Measurements from ENCODE around the gene KIF17. TPM values are rescaled to one million over a fixed set of nuclear protein-coding genes. Genes with fewer than 3 reads are reported as not detected.

Gene KIF17
- total and polyA plus RNA-seq, 2 of the 8 experiments (the other 6 are each of a cell fraction or from before 2014, with no cell fraction given), result 6.9 to 10.4 TPM

DNA sequence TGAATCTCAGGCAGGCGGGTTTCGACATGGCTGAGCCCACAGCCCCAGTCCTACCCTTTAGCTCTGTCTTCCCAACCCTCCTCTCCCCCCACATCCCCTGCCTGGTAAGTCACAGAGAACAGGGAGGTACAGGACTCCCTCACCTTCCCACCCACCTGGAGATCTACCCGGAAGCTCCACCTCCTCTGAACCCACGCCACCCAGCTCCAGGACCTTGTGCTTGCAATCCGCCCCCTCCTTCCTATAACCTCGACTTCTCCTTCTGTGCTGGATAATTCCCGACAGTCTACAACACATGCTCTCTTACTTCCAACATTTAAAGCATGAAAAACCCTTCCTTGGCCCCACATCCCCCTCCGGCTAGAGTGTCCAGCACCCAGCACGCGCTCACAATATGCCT is 22.3 kb downstream of the KIF17 start:
- Histone ChIP-seq H3K9me3 (ENCODE audit: insufficient read depth in 2 of 2, low read depth in 1 of 2, low read length in 1 of 2) (no peaks in the 10 kb centered on the region), H3K14ac (ENCODE audit: insufficient read length) (no peak overlapping the region), H4K5ac (ENCODE audit: insufficient read length, low read depth, low read length) (no peak overlapping the region), H2BK20ac (ENCODE audit: low read length) (no peak overlapping the region), H2BK12ac (ENCODE audit: low read depth, low read length) (no peak overlapping the region), H3K56ac (replicated peaks; ENCODE audit: insufficient read length, low read depth, low read length) (no peak overlapping the region), H3K9ac (replicated peaks in 1 of 4; ENCODE audit: extremely low read depth in 1 of 4, low read depth in 3 of 4, low read length in 3 of 4) (no peak overlapping the region), H3K27me3 (replicated peaks in 1 of 4; ENCODE audit: control insufficient read depth in 3 of 4, extremely low read depth in 1 of 4, insufficient read depth in 3 of 4, low read length in 3 of 4) (no peaks in the 10 kb centered on the region; a peak in 1 of 7 replicates), H3K18ac (ENCODE audit: extremely low read depth, low read length) (no peak overlapping the region), H3K23me2 (ENCODE audit: low read depth, low read length) (peaks cover 5% of the 10 kb centered on the region; the same call in 1 of the 2 replicates), H3K36me3 (ENCODE audit: control insufficient read depth in 2 of 4, insufficient read depth in 4 of 4, low read length in 3 of 4) (no peaks in the 10 kb centered on the region), H4K8ac (ENCODE audit: extremely low read depth, insufficient read depth, low read length) (no peak overlapping the region), H3K4me1 (replicated peaks in 1 of 4; ENCODE audit: control insufficient read depth in 3 of 4, insufficient read depth in 4 of 4, low read length in 3 of 4) (peaks cover 0 to 6% (median 4%) of the 10 kb centered on the region in 4 experiments; a peak in 3 of 7 replicates), H3K79me2 (ENCODE audit: control insufficient read depth in 1 of 2, insufficient read depth in 2 of 2, low read length in 2 of 2) (no peaks in the 10 kb centered on the region), H3K79me1 (ENCODE audit: low read depth, low read length) (no peaks in the 10 kb centered on the region), H3K27ac (ENCODE audit: low read depth, low read length) (no peak overlapping the region), H2BK120ac (replicated peaks; ENCODE audit: low read depth, low read length) (no peak overlapping the region), H3K23ac (ENCODE audit: insufficient read length) (no peak overlapping the region), H3K4me2 (ENCODE audit: insufficient read depth in 1 of 2, low read depth in 2 of 2, low read length in 2 of 2) (no peak overlapping the region; a peak in 1 of 4 replicates), H4K20me1 (replicated peaks in 1 of 2; ENCODE audit: control insufficient read depth in 1 of 2, insufficient read depth in 2 of 2, low read length in 2 of 2) (peaks cover 2% of the 10 kb centered on the region in 2 experiments), H3K4ac (replicated peaks; ENCODE audit: insufficient read length, low read depth, low read length) (no peak overlapping the region), H2AFZ (ENCODE audit: low read length) (no peak overlapping the region), H4K91ac (replicated peaks; ENCODE audit: insufficient read length, low read length) (no peak overlapping the region), H2BK15ac (ENCODE audit: low read length) (no peak overlapping the region), H2AK5ac (ENCODE audit: low read depth, low read length) (no peak overlapping the region), H3K4me3 (ENCODE audit: extremely low read depth in 1 of 4, insufficient read depth in 2 of 4, low read depth in 3 of 4, low read length in 4 of 4) (no peak overlapping the region), H2BK5ac (ENCODE audit: low read depth, low read length) (no peak overlapping the region)
- ChIA-PET POLR2A (ENCODE audit: partially characterized antibody) (interaction anchor here (0.9 to 3.7 kb wide), 3 partner anchors 12 to 91 kb away, joined by 4 to 16 read pairs (median 4); partner anchors contain the start of gene HP1BP3), CTCF (ENCODE audit: partially characterized antibody) (interaction anchor here (0.7 to 5.1 kb wide), 17 partner anchors 11 to 499 kb away, joined by 3 to 82 read pairs (median 4); no protein-coding TSS in a partner anchor)
- WGBS, 2 experiments (ENCODE audit: extremely low coverage in 1 of 2, insufficient coverage in 1 of 2, insufficient read length in 1 of 2, insufficient replicate concordance in 2 of 2, low coverage in 1 of 2, low lambda C conversion rate in 2 of 2, missing lambda C conversion rate in 1 of 2), result 88% methylated on average over 10 of the region's 10 CpGs; no CpG with 5 or more reads in 1 of the 2 experiments
- FAIRE-seq (no peak), DNase-seq (ENCODE audit: low read depth in 1 of 2, low spot score in 2 of 2) (no peak)
- no peak for TF ChIP-seq SAP30 (IDR thresholded peaks at IDR 0.05; ENCODE audit: insufficient read depth, insufficient replicate concordance, low read length)
- no peak for TF ChIP-seq CBX8 (IDR thresholded peaks at IDR 0.05; ENCODE audit: borderline replicate concordance, low read depth, low read length)
- TF ChIP-seq TBP (IDR thresholded peaks at IDR 0.05; ENCODE audit: low read depth, low read length), result no peak
- no peak for TF ChIP-seq EGR1 (IDR thresholded peaks at IDR 0.05; ENCODE audit: borderline replicate concordance, low read depth, low read length)
- no peak for TF ChIP-seq SP2 (IDR thresholded peaks at IDR 0.05; ENCODE audit: low read length)
- TF ChIP-seq CTBP2 (IDR thresholded peaks at IDR 0.05; ENCODE audit: borderline replicate concordance, insufficient read depth, insufficient read length, low read length), result no peak
- TF ChIP-seq FOSL1 (IDR thresholded peaks at IDR 0.05; ENCODE audit: insufficient read depth, low read depth, low read length), result no peak
